ENCODE results near the gene FGGY.

Gene FGGY

DNA sequence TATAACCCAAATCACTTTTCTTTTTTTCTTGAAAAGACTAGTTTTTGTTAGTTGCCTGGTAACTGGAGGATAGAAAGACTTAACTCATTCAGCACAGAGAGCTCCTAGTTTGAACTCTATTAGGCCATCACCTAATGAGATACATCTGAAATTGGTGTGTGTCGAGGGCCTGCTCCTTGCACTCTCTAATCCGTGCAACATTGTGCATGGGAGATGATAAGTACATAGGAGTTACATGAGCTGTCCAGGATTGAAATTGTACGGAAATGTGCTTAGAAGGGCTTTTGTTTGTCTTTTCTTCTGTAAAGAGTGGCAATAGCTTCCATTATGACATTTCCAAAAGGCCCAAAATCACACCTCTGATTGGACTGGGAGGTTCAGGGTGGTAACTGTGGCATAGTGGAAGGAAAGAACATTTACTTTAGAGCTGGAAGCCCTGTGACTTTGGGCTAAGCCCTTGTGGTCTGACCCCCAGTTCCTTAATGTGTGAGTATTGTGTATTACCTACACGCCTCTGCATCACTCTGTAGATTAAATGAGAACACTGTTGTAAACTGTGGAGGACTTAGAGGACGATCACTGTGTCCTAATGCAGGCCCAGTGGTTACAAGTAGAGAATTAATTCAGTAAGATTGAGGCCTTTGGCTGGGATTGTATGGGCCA, 71.2 kb downstream of the FGGY start:
- Histone ChIP-seq H3K4me3 (ENCODE audit: low read length) (no peak overlapping the region), H3K9ac (ENCODE audit: low read depth, low read length) (no peak overlapping the region), H3K36me3 (ENCODE audit: insufficient read depth, low read length) (no peaks in the 10 kb centered on the region), H3K27me3 (ENCODE audit: insufficient read depth, low read length) (no peaks in the 10 kb centered on the region), H3K4me1 (ENCODE audit: insufficient read depth, low read length) (no peaks in the 10 kb centered on the region), H3K27ac (ENCODE audit: low read depth, low read length) (no peak overlapping the region), H3K9me3 (ENCODE audit: insufficient read depth, low read depth, low read length) (peaks cover 4% of the 10 kb centered on the region)
- 94% methylated on average over 5 of the region's 5 CpGs for WGBS

DNA sequence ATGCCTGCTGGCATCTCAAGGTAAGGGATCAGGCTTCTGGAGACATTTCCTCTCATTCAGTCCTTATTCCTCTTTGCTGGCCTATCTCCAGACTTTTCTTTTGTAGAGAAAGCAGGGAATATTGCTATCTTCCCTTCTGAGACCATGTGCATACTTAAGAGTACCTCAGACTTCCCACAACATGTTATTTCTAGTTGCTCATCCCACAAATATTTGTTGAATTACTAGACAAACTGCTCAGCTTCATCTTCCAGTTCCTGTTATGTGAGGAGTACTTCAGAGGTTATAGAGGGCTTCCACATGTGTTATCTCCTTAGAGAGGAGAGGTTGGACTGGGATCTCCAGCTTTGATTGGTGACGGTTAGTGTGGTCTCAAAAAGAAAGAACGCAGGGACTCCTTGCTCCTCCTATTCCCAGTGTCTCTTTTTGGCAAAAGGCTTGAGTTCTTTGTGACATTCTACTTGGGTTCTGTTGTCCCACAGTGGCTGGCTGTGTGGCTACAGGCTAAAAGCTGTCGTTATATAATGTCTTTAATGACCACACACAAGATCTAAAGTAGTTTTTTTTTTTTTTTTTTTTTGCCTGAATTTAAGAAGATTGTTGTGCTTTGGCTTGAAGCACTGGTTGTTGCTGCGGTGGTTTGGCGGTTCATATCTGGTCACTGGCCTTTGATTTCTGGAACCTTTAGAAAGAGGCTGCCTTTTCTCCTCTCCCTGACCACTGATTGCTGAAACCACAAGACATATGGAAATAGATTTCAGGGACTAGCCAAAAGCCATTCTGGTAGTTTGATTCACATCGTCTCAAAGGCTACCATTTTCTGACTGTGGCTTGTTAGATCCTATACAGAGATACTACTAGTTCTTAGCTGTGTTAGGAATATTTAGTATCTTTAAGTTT, 78.7 kb downstream of the FGGY start:
- H3K9ac ChIP-seq (ENCODE audit: low read depth, low read length): no peak overlapping the region
- WGBS: 96% methylated on average over 5 of the region's 6 CpGs
- no peaks in the 10 kb centered on the region for H3K4me1 ChIP-seq (ENCODE audit: insufficient read depth, low read length)
- no peaks in the 10 kb centered on the region for H3K27me3 ChIP-seq (ENCODE audit: insufficient read depth, low read length)
- no peaks in the 10 kb centered on the region for H3K36me3 ChIP-seq (ENCODE audit: insufficient read depth, low read length)
- no peak overlapping the region for H3K4me3 ChIP-seq (ENCODE audit: low read length)
- H3K9me3 ChIP-seq (ENCODE audit: insufficient read depth, low read depth, low read length): no peaks in the 10 kb centered on the region
- H3K27ac ChIP-seq (ENCODE audit: low read depth, low read length): no peak overlapping the region

DNA sequence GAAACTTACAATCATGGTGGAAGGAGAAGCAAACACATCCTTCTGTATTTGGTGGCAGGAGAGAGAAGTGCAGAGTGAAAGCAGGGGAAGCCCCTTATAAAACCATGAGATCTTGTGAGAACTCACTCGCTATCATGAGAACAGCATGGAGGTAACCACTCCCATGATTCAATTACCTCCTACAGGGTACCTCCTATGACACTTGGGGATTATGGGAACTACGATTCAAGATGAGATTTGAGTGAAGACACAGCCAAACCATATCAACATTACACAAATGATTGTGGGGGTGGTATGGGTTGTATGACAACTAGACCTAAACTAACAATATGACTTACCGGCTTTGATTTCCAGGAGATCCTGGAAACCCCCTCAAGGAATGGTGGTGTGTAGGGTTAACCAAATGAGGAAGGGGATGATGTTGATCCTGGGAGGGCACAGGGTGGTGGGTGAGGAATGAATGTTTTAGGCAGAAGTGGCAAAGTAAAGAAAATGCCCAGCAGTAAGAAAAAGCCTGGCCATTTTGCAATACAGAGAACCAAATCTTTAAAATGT, 80.5 kb downstream of the FGGY start:
- WGBS: 50% methylated on average over 2 of the region's 3 CpGs

DNA sequence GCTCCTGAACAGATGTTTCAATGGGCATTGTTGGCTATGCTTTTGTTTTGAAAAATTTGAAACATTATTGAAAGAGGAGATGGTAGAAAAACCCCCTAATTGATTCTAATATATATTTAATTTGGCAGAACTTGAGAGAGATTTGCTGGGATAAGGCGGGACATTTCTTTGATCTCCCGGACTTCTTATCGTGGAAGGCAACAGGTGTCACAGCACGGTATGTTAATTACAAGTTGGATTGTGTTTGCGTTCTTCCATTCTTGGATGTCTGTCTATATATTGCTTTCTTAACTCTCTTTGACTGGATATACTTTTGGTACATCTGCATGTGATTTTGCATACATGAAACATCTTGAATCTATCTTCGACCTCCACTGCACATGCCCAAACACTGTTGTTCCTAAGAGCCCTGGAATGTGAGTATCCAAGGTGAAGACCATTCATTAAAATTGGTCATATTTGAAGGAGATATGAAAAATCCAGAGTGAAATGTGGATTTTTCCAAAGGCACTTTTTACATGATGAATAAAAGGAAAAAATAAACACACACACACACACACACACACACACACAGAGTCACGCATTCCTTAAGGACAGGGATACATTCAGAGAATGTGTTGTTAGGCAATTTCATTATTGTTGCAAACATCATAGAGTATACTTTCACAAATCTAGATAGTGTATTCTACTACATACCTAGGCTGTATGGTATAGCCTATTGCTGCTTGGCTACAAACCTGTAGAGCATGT, 81.9 kb downstream of the FGGY start:
- Histone ChIP-seq H3K27me3 (ENCODE audit: insufficient read depth, low read length) (no peaks in the 10 kb centered on the region), H3K4me3 (ENCODE audit: low read length) (no peak overlapping the region), H3K9me3 (ENCODE audit: insufficient read depth, low read depth, low read length) (no peaks in the 10 kb centered on the region), H3K9ac (ENCODE audit: low read depth, low read length) (no peak overlapping the region), H3K27ac (ENCODE audit: low read depth, low read length) (no peak overlapping the region), H3K36me3 (ENCODE audit: insufficient read depth, low read length) (no peaks in the 10 kb centered on the region), H3K4me1 (ENCODE audit: insufficient read depth, low read length) (peaks cover 7% of the 10 kb centered on the region; the same call in 1 of the 2 replicates)
- 77% methylated on average over 6 of the region's 7 CpGs for WGBS

More for the DNA sequence above, 80.5 kb downstream of the FGGY start:
- no peaks in the 10 kb centered on the region for H3K36me3 ChIP-seq (ENCODE audit: insufficient read depth, low read length)
- H3K4me1 ChIP-seq (ENCODE audit: insufficient read depth, low read length): no peaks in the 10 kb centered on the region
- no peak overlapping the region for H3K4me3 ChIP-seq (ENCODE audit: low read length)
- no peaks in the 10 kb centered on the region for H3K27me3 ChIP-seq (ENCODE audit: insufficient read depth, low read length)
- H3K9me3 ChIP-seq (ENCODE audit: insufficient read depth, low read depth, low read length): no peaks in the 10 kb centered on the region
- H3K27ac ChIP-seq (ENCODE audit: low read depth, low read length): no peak overlapping the region
- H3K9ac ChIP-seq (ENCODE audit: low read depth, low read length): no peak overlapping the region

DNA sequence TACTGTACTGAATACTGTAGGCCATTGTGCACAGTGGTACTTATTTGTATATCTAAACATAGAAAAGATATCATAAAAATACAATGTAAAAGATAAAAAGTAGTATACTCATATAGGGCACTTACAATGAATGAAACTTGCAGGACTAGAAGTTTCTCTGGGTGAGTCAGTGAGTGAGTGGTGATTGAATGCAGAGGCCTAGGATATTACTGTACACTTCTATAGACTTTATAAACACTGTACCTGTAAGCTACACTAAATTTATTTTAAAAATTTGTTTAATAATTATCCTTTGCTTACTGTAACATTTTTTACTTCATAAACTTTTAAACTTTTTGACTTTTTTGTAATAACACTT, 82.5 kb downstream of the FGGY start:
- H3K4me3 ChIP-seq (ENCODE audit: low read length): no peak overlapping the region
- H3K27ac ChIP-seq (ENCODE audit: low read depth, low read length): no peak overlapping the region
- H3K9me3 ChIP-seq (ENCODE audit: insufficient read depth, low read depth, low read length): no peaks in the 10 kb centered on the region
- peaks cover 12% of the 10 kb centered on the region for H3K4me1 ChIP-seq (ENCODE audit: insufficient read depth, low read length)
- no peak overlapping the region for H3K9ac ChIP-seq (ENCODE audit: low read depth, low read length)
- H3K36me3 ChIP-seq (ENCODE audit: insufficient read depth, low read length): no peaks in the 10 kb centered on the region
- no peaks in the 10 kb centered on the region for H3K27me3 ChIP-seq (ENCODE audit: insufficient read depth, low read length)

DNA sequence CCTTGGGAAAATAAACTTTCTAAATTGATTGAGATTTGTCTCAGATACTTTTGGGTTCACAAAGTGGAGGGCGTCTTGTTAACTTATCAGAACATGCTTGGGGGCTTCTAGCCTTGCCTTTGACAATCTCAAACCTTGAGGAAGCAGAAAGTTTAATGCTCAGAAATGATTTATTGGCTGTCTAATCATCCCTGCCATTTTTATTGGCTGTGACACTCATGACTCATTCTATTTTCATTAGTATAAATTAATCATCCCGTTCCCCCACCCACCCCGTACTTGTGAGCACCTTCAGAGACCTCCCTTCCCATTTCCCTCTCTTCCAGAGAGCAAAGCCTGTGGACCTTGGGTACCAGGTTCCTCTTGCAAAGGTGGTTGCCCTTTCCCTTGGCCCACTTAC, 87.1 kb downstream of the FGGY start:
- H3K9ac ChIP-seq (ENCODE audit: low read depth, low read length): no peak overlapping the region
- 87% methylated on average over 3 of the region's 3 CpGs for WGBS
- no peak overlapping the region for H3K27ac ChIP-seq (ENCODE audit: low read depth, low read length)
- H3K9me3 ChIP-seq (ENCODE audit: insufficient read depth, low read depth, low read length): no peaks in the 10 kb centered on the region
- H3K4me3 ChIP-seq (ENCODE audit: low read length): no peak overlapping the region
- H3K4me1 ChIP-seq (ENCODE audit: insufficient read depth, low read length): peaks cover 28% of the 10 kb centered on the region
- H3K27me3 ChIP-seq (ENCODE audit: insufficient read depth, low read length): no peaks in the 10 kb centered on the region
- no peaks in the 10 kb centered on the region for H3K36me3 ChIP-seq (ENCODE audit: insufficient read depth, low read length)

DNA sequence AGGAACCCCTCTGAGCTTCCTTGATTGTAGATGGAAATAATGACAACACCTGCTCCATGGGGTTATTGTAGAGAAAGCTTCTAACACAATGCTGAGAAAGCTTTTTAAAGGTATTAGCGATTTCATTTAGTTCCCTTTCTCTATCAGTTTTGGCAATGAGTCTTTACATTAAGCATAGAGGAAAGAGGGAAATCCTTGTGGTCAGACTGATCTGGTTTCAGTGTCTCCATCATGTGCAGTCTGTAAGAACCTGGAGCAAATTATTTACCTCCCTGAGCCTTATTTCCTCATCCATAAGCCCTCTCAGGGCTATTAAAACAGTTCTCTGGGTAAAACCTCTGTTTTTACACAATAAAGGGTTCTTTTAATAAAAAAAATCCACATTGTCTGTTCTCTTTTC, 87.5 kb downstream of the FGGY start:
- H3K36me3 ChIP-seq (ENCODE audit: insufficient read depth, low read length): no peaks in the 10 kb centered on the region
- H3K27ac ChIP-seq (ENCODE audit: low read depth, low read length): peak overlapping the region; percentile 12; the same call in 1 of the 2 replicates
- peaks cover 28% of the 10 kb centered on the region for H3K4me1 ChIP-seq (ENCODE audit: insufficient read depth, low read length)
- H3K9ac ChIP-seq (ENCODE audit: low read depth, low read length): no peak overlapping the region
- H3K9me3 ChIP-seq (ENCODE audit: insufficient read depth, low read depth, low read length): no peaks in the 10 kb centered on the region
- WGBS: 59% methylated on average over 1 of the region's 1 CpG
- H3K4me3 ChIP-seq (ENCODE audit: low read length): no peak overlapping the region
- H3K27me3 ChIP-seq (ENCODE audit: insufficient read depth, low read length): no peaks in the 10 kb centered on the region

DNA sequence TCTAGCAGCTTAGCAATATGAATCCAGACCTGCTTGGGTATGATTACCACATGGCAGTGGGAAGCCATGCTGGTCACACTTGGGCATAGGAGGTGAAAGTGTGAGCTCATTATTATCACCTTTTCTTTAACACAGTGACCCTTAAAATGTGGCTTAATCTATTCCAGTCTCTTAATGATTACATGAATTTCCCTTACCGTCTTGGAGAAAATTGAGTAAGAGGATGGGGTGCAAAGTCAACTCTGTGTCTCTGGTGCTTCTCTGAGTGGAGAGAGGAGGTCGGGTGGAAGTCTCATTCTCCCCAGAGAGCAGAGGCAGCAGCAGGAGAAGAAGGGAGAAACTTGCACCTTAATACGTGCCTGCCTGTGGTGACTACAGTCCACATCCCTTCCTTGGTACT, 91.3 kb downstream of the FGGY start:
- Histone ChIP-seq H3K27ac (ENCODE audit: low read depth, low read length) (no peak overlapping the region), H3K9me3 (ENCODE audit: insufficient read depth, low read depth, low read length) (no peaks in the 10 kb centered on the region), H3K4me3 (ENCODE audit: low read length) (no peak overlapping the region), H3K36me3 (ENCODE audit: insufficient read depth, low read length) (no peaks in the 10 kb centered on the region), H3K9ac (ENCODE audit: low read depth, low read length) (no peak overlapping the region), H3K27me3 (ENCODE audit: insufficient read depth, low read length) (no peaks in the 10 kb centered on the region), H3K4me1 (ENCODE audit: insufficient read depth, low read length) (peaks cover 35% of the 10 kb centered on the region)
- 91% methylated on average over 3 of the region's 3 CpGs for WGBS

DNA sequence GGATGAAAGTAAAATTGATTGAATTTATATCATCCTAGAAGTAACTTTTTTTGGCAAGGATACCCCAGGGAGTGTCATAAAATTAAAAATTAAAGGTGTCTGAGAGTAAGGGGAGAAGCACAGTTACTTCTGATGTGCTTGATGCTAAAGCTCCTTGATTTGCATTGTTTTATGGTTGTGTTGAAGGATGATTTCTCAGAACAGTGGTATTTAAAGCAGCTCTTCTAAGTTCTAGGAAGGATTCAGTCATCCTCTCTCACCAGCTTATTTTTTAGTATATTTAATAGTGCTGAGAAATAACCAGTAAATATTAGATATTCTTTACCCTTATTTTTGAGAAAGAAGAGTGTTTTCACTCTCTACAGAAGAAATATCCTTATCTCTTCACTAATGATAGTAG, 93.0 kb downstream of the FGGY start:
- Histone ChIP-seq H3K4me1 (ENCODE audit: insufficient read depth, low read length) (peaks cover 35% of the 10 kb centered on the region), H3K9me3 (ENCODE audit: insufficient read depth, low read depth, low read length) (no peaks in the 10 kb centered on the region), H3K4me3 (ENCODE audit: low read length) (no peak overlapping the region), H3K9ac (ENCODE audit: low read depth, low read length) (no peak overlapping the region), H3K36me3 (ENCODE audit: insufficient read depth, low read length) (no peaks in the 10 kb centered on the region), H3K27me3 (ENCODE audit: insufficient read depth, low read length) (no peaks in the 10 kb centered on the region), H3K27ac (ENCODE audit: low read depth, low read length) (no peak overlapping the region)

DNA sequence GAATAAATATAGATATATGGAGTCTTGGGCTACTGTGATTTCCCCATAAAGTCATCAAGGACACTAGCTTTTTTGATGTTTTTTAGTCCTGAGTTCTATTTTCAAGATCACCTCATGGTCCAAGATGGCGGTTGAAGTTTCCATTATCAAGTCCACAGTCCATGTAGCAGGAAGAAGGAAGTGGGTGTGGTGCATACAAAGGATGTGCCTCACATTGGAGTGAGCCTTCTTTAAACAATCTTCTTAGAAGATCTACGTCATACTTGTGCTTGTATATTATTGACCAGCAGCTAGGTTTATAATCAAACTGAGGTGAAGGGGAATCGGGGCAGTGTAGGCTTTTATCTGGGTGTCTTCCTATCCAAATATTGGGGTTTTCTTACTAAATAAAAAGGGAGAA, 93.4 kb downstream of the FGGY start:
- Histone ChIP-seq H3K9me3 (ENCODE audit: insufficient read depth, low read depth, low read length) (no peaks in the 10 kb centered on the region), H3K36me3 (ENCODE audit: insufficient read depth, low read length) (no peaks in the 10 kb centered on the region), H3K9ac (ENCODE audit: low read depth, low read length) (no peak overlapping the region), H3K27ac (ENCODE audit: low read depth, low read length) (no peak overlapping the region), H3K4me3 (ENCODE audit: low read length) (no peak overlapping the region), H3K27me3 (ENCODE audit: insufficient read depth, low read length) (no peaks in the 10 kb centered on the region), H3K4me1 (ENCODE audit: insufficient read depth, low read length) (peaks cover 35% of the 10 kb centered on the region)
- 100% methylated on average over 3 of the region's 3 CpGs for WGBS
